ENCODE results near the gene TPSG1. TPM values are rescaled to one million over a fixed set of nuclear protein-coding genes. Genes with fewer than 3 reads are reported as not detected.
A peak's percentile ranks its signal among the peaks of the same experiment; 100 is the strongest.

Gene TPSG1
- total and polyA plus RNA-seq, 2 of the 13 experiments (the other 11 are each of a cell fraction or from before 2014, with no cell fraction given) = not detected

- 10% methylated on average over 20 of the region's 47 CpGs for WGBS (ENCODE audit: low lambda C conversion rate)
- no peak overlapping the region for H3K9ac ChIP-seq (ENCODE audit: insufficient read depth, low read depth, low read length)
- no peak for DNase-seq (ENCODE audit: low spot score)
- no peak overlapping the region for H3K4me3 ChIP-seq (replicated peaks in 1 of 3; ENCODE audit: insufficient read depth in 1 of 3, low read depth in 2 of 3, low read length in 3 of 3)
- no peak overlapping the region for H2AFZ ChIP-seq (ENCODE audit: low read length)
- in situ Hi-C loops (cut with HindIII; ENCODE audit: extremely low pct_ligation_motif_present, low pct_unique_long_range_greater_than_20kb) (no loop called here), intact Hi-C loops (cut with micrococcal nuclease; ENCODE audit: unreplicated experiment) (no loop called here)
- H3K27ac ChIP-seq (ENCODE audit: extremely low read length, insufficient read depth, low read length) = no peak overlapping the region
- no peak for FAIRE-seq
- no peak overlapping the region for H3K4me2 ChIP-seq (ENCODE audit: low read depth, low read length)
- no peaks in the 10 kb centered on the region for H3K4me1 ChIP-seq (ENCODE audit: insufficient read depth, low read length)
- ATAC-seq = no peak; the same call in 2 of the 3 replicates
- no peaks in the 10 kb centered on the region for H3K36me3 ChIP-seq (replicated peaks in 1 of 2; ENCODE audit: control insufficient read depth in 1 of 2, insufficient read depth in 2 of 2, low read length in 2 of 2)
- no peaks in the 10 kb centered on the region for H4K20me1 ChIP-seq (ENCODE audit: insufficient read depth, low read length)
- ChIA-PET CTCF (ENCODE audit: low intra/inter-chr PET ratio, low total read pairs) (no interaction called here), POLR2A (no interaction called here)
- peaks cover 21 to 76% of the 10 kb centered on the region in 2 experiments for H3K27me3 ChIP-seq (ENCODE audit: control insufficient read depth in 1 of 2, insufficient read depth in 2 of 2, low read length in 2 of 2)
- no peaks in the 10 kb centered on the region for H3K79me2 ChIP-seq (ENCODE audit: insufficient read depth, low read length)
- TF ChIP-seq, protein P1, sequence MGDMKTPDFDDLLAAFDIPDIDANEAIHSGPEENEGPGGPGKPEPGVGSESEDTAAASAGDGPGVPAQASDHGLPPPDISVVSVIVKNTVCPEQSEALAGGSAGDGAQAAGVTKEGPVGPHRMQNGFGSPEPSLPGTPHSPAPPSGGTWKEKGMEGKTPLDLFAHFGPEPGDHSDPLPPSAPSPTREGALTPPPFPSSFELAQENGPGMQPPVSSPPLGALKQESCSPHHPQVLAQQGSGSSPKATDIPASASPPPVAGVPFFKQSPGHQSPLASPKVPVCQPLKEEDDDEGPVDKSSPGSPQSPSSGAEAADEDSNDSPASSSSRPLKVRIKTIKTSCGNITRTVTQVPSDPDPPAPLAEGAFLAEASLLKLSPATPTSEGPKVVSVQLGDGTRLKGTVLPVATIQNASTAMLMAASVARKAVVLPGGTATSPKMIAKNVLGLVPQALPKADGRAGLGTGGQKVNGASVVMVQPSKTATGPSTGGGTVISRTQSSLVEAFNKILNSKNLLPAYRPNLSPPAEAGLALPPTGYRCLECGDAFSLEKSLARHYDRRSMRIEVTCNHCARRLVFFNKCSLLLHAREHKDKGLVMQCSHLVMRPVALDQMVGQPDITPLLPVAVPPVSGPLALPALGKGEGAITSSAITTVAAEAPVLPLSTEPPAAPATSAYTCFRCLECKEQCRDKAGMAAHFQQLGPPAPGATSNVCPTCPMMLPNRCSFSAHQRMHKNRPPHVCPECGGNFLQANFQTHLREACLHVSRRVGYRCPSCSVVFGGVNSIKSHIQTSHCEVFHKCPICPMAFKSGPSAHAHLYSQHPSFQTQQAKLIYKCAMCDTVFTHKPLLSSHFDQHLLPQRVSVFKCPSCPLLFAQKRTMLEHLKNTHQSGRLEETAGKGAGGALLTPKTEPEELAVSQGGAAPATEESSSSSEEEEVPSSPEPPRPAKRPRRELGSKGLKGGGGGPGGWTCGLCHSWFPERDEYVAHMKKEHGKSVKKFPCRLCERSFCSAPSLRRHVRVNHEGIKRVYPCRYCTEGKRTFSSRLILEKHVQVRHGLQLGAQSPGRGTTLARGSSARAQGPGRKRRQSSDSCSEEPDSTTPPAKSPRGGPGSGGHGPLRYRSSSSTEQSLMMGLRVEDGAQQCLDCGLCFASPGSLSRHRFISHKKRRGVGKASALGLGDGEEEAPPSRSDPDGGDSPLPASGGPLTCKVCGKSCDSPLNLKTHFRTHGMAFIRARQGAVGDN (CRISPR knock-in tag; IDR thresholded peaks at IDR 0.05) = peak; percentile 14; the same call in 1 of the 2 replicates
- TF ChIP-seq MTF2 (CRISPR knock-in tag; IDR thresholded peaks at IDR 0.05; ENCODE audit: borderline replicate concordance) = peak; percentile 75; the same call in 1 of the 2 replicates
- peak; percentile 77; the same call in 1 of the 2 replicates for TF ChIP-seq EZH2 (conservative IDR thresholded peaks at IDR 0.05; ENCODE audit: low read depth, low read length)
- no peak for TF ChIP-seq SP1 (IDR thresholded peaks at IDR 0.05)
- no peak for TF ChIP-seq SP1 (CRISPR knock-in tag; IDR thresholded peaks at IDR 0.05)
- TF ChIP-seq NR1H2 (CRISPR knock-in tag; IDR thresholded peaks at IDR 0.05; ENCODE audit: borderline replicate concordance, low read depth) = no peak
- BruUV-seq (replicated peaks) = no TSS peak
- no peaks in the 10 kb centered on the region for H3K9me3 ChIP-seq (ENCODE audit: low read length)
These were observed 36.2 kb upstream of the TPSG1 start for GRCh38 chr16:1261131-1261892.

Data from HepG2 (cell line).